Coronary artery (tissue), 2 donors: ENCODE data around the gene RABL6.
"Not testable (repeated sequence)": the region's sequence is repeated elsewhere in the genome, so short reads cannot be mapped to it uniquely, and the experiment has no call there.

Experiments
- DNase-seq: peaks from one replicate; pipeline ENCODE4 v3.0.0-alpha.2; 2017; ENCODE audit warnings: low spot score
- H3K27ac ChIP-seq, 2 donors: fragments of 200-600 bp; sonication (generic); one replicate each; pipeline ENCODE4 v1.5.1; 2016 to 2019
- H3K4me3 ChIP-seq: fragments of 200-600 bp; sonication (generic); 2 replicates; pipeline ENCODE4 v1.5.1; 2016; ENCODE audit warnings: mild to moderate bottlenecking, moderate library complexity
- TF ChIP-seq, protein P1 (sequence below): fragments of 200-600 bp; sonication (generic); IDR thresholded peaks from one replicate; pipeline ENCODE4 v1.5.1; 2019; ENCODE audit warnings: antibody characterized with exemption

The RABL6 gene

GRCh38 chr9:136880651-136881050 lies 72.9 kb downstream of the RABL6 start:
- no peak overlapping the region for H3K4me3 ChIP-seq
- H3K27ac ChIP-seq = no peak overlapping the region
- TF ChIP-seq, protein P1, sequence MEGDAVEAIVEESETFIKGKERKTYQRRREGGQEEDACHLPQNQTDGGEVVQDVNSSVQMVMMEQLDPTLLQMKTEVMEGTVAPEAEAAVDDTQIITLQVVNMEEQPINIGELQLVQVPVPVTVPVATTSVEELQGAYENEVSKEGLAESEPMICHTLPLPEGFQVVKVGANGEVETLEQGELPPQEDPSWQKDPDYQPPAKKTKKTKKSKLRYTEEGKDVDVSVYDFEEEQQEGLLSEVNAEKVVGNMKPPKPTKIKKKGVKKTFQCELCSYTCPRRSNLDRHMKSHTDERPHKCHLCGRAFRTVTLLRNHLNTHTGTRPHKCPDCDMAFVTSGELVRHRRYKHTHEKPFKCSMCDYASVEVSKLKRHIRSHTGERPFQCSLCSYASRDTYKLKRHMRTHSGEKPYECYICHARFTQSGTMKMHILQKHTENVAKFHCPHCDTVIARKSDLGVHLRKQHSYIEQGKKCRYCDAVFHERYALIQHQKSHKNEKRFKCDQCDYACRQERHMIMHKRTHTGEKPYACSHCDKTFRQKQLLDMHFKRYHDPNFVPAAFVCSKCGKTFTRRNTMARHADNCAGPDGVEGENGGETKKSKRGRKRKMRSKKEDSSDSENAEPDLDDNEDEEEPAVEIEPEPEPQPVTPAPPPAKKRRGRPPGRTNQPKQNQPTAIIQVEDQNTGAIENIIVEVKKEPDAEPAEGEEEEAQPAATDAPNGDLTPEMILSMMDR = no peak
- no peak for DNase-seq

DNA sequence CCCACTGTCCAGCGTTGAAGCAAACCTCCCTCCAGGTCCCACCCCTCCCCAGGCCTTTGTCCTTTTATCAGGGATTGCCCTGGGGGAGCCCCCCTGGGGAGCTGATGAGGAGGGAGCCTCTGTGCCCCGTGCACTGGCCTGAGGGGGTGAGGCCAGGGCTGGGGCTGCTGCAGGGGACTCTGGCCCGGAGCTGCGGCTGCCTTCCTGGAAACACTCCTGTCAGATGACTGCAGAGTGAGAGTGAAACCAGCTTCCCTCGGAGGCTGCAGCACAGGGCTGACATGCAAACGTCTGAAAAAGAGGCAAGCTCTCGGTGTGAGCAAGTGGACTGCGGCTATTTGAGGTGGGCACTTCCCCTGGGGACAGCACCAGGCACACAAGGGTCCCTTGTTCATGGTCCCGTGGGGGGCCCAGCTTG lies 74.0 kb downstream of the RABL6 start:
- DNase-seq = no peak
- H3K27ac ChIP-seq = no peak overlapping the region
- H3K4me3 ChIP-seq = no peak overlapping the region
- TF ChIP-seq, protein P1 = no peak

DNA sequence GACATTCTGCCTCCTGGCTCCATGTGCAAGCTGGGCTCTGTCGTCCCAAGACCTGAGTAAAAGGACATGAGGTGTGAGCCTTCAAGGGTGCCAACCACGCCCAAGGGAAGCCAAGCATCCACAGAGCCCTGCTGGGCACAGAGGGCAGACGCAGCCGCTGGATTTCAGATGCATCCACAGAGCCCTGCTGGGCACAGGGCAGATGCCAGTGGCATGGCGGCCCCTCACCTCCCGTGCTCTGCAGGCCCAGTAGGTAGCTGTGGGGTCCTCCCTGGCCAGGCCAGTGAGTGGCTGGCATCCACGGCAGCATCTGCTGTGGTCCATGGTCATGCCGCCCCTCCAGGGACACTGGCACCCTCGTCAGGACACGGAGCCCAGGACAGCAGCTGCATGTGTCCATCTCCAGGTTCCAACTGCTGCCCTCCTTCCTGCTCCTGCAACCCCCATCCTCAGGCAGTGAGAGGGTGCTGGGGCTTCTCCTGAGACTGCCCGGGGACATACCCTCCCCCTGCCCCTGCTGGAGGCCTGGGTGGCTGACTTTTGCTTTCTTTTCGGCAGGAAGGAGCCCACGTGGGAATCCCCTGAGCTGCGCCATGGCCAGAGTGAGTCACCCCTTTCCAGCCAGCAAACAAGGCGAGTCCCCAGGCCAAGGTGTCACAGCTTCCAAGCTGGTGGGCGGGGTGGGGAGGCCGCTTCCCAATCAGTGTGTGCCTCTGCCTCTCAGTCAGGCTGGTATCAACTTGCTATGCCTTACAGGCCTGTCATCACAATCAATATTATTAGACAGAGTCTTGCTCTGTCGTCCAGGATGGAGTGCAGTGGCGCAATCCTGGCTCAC lies 74.6 kb downstream of the RABL6 start:
- peak overlapping the region in 1 of 2 donors; percentile 37 for H3K27ac ChIP-seq
- no peak for DNase-seq
- TF ChIP-seq, protein P1 = no peak
- peak overlapping the region; percentile 36 for H3K4me3 ChIP-seq

GRCh38 chr9:136882947-136883283 lies 75.2 kb downstream of the RABL6 start:
- H3K4me3 ChIP-seq, DNase-seq, H3K27ac ChIP-seq: not testable (repeated sequence)

GRCh38 chr9:136883670-136884069 lies 75.9 kb downstream of the RABL6 start:
- not testable (repeated sequence) for H3K4me3 ChIP-seq, DNase-seq, H3K27ac ChIP-seq

- Histone ChIP-seq H3K27ac (peak within 1 kb of the TSS; percentile 65 to 87), H3K4me3 (peak within 1 kb of the TSS; percentile 88)
- TF ChIP-seq, protein P1 = no peak
- DNase-seq = peak; percentile 97
Measured at GRCh38 chr9:136885950-136886578, 78.3 kb downstream of the RABL6 start, which contains the start of gene TRAF2. TSS of gene TRAF2 (plus strand) at chr9:136886516. CDS start at chr9:136898741, 12,225 bp downstream.

DNA sequence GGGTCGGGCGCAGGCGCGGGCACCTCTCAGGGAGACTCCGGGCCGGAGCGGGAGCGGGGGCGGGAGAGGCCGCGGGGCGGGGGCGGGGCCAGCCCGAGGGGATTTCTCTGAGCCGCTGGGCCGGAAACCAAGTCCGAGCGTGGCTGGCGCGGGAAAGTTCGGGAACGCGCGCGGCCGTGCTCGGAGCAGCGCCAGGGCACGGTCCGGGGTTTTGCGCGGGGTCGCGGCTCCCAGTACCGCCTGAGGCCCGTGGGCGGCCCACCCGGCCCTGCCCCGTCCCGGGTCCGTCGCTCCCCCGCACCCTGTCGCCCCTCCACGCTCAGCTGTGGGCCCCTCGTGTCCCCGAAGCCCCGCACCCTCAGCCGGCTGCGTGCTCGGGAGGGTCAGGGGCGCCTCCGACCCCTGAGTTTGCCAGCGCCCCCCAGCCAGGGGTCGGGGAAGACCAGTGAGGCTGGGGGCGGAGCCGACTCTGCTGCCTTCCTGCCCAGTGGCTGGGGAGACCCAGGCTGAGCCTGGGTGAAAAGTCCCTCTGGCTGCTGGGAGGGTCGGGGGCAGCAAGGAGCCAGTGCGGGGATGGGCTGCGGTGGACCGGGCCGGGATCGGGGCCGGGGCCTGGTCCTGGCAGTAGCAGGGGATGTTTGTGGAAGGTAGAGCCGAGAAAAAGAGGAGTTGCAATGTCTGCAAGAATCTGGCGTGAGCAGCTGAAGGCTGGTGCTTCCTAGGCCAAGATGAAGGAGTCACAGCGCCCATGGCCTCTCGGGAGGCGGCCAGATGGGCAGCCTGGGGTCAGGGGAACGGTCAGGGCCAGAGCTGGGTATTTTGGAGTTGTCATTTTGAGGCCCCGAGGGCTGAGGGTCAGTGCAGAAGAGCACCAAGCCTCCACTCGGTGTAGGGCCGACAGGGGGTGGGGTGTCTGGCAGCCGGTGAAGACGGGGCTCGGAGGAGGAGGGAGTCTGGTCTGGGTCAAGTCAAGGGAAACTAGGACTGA lies 79.2 kb downstream of the RABL6 start:
- DNase-seq = no peak
- H3K4me3 ChIP-seq = peak overlapping the region; percentile 88
- TF ChIP-seq, protein P1 = no peak
- H3K27ac ChIP-seq = peak overlapping the region; percentile 65 to 87
